HepG2 (cell line): ENCODE results near the gene ERBB3. TPM values are rescaled to one million over a fixed set of nuclear protein-coding genes. Genes with fewer than 3 reads are reported as not detected.
A peak's percentile ranks its signal among the peaks of the same experiment; 100 is the strongest.

Experiments used
- ATAC-seq: fragments of 200-7000 bp; cut with Tn5 transposase; 3 replicates; pipeline ENCODE4 v1.9.1; 2020; ENCODE audit warnings: mild to moderate bottlenecking, moderate library complexity
- BruUV-seq: library from RNA; stranded (reverse); fragments of 400-500 nt; replicated peaks from 2 replicates; lab custom pipeline; 2021; lab: Mats Ljungman, UMichigan
- CTCF ChIA-PET: fragments of 300-600 bp; formaldehyde crosslinking; extraction: SDS; loops from one replicate; lab custom pipeline; 2021; ENCODE audit warnings: low total read pairs, inconsistent platforms, low intra/inter-chr PET ratio; lab: Yijun Ruan, JAX
- POLR2A ChIA-PET: fragments of 350-600 bp; sonication (Branson Sonifier 250); formaldehyde crosslinking; loops from one replicate; lab custom pipeline; 2020; ENCODE audit warnings: antibody characterized with exemption, inconsistent platforms; lab: Yijun Ruan, JAX
- DNase-seq: peaks from one replicate; pipeline ENCODE4 v3.0.0-alpha.2; 2015; ENCODE audit warnings: low spot score
- FAIRE-seq: peaks from 3 replicates; lab custom pipeline; 2011; peaks lifted over from hg19 to GRCh38; lab: Jason Lieb, UNC
- H2AFZ ChIP-seq: one replicate; pipeline ENCODE4 v1.6.1; 2011; ENCODE audit warnings: low read length, inconsistent platforms
- H3K27ac ChIP-seq: fragments of 300-600 bp; 3 replicates; pipeline ENCODE4 v1.8.0; 2011; ENCODE audit warnings: mixed run types, mild to moderate bottlenecking, mixed read lengths, low read length, inconsistent platforms; ENCODE audit not compliant: insufficient read depth; ENCODE audit errors: extremely low read length
- H3K27me3 ChIP-seq, 2 experiments: fragments of 200-600 bp in 1 of 2; 2 replicates in 1 of 2; 3 replicates in 1 of 2; pipeline versions ENCODE4 v1.6.0 to v1.8.0; 2011; ENCODE audit warnings: low read length in 2 of 2, mild to moderate bottlenecking in 2 of 2, moderate library complexity in 2 of 2, inconsistent platforms in 1 of 2; ENCODE audit not compliant: insufficient read depth in 2 of 2, control insufficient read depth in 1 of 2
- H3K36me3 ChIP-seq, 2 experiments: fragments of 200-600 bp in 1 of 2; replicated peaks in 1 of 2; 2 replicates in 1 of 2; 3 replicates in 1 of 2; pipeline versions ENCODE4 v1.5.1 to v1.8.0; 2011; ENCODE audit warnings: low read length in 2 of 2, inconsistent platforms in 1 of 2; ENCODE audit not compliant: insufficient read depth in 2 of 2, control insufficient read depth in 1 of 2
- H3K4me1 ChIP-seq: 2 replicates; pipeline ENCODE4 v1.5.1; 2012; ENCODE audit warnings: low read length, inconsistent platforms; ENCODE audit not compliant: insufficient read depth
- H3K4me2 ChIP-seq: 2 replicates; pipeline ENCODE4 v1.6.0; 2011; ENCODE audit warnings: low read depth, low read length, inconsistent platforms
- H3K4me3 ChIP-seq, 3 experiments: fragments of 200-600 bp in 1 of 3; sonication (generic), shearing (Covaris generic) in 1 of 3; replicated peaks in 1 of 3; 2 replicates each; pipeline ENCODE4 v1.5.1; 2011 to 2016; ENCODE audit warnings: low read length in 3 of 3, inconsistent platforms in 2 of 3, low read depth in 2 of 3, mild to moderate bottlenecking in 2 of 3, control low read depth in 1 of 3, mixed read lengths in 1 of 3; ENCODE audit not compliant: insufficient read depth in 1 of 3
- H3K79me2 ChIP-seq: one replicate; pipeline ENCODE4 v1.6.1; 2011; ENCODE audit warnings: low read length, inconsistent platforms; ENCODE audit not compliant: insufficient read depth
- H3K9ac ChIP-seq: 2 replicates; pipeline ENCODE4 v1.6.0; 2011; ENCODE audit warnings: mild to moderate bottlenecking, low read depth, low read length, inconsistent platforms; ENCODE audit not compliant: insufficient read depth
- H3K9me3 ChIP-seq: 2 replicates; pipeline ENCODE4 v1.5.1; 2012; ENCODE audit warnings: mild to moderate bottlenecking, low read length
- H4K20me1 ChIP-seq: 2 replicates; pipeline ENCODE4 v1.6.0; 2011; ENCODE audit warnings: inconsistent platforms, mild to moderate bottlenecking, low read length, moderate library complexity; ENCODE audit not compliant: insufficient read depth
- BCL3 ChIP-seq: sonication (generic); formaldehyde crosslinking; IDR thresholded peaks from 2 replicates; pipeline ENCODE4 v1.5.1; 2020; ENCODE audit warnings: mild to moderate bottlenecking, missing genetic modification reagents, moderate library complexity
- CBX2 ChIP-seq, 2 experiments: fragments of 200-600 bp in 1 of 2; sonication (generic); formaldehyde crosslinking in 1 of 2; IDR thresholded peaks; 2 replicates each; pipeline versions ENCODE4 v1.7.0 to v1.8.1; 2018 to 2022; ENCODE audit warnings: low read depth in 2 of 2, low read length in 1 of 2, mild to moderate bottlenecking in 1 of 2, missing genetic modification reagents in 1 of 2
- CCAR2 ChIP-seq: fragments of 200-400 bp; formaldehyde crosslinking; optimal IDR thresholded peaks from 2 replicates; pipeline ENCODE3; 2018; ENCODE audit warnings: low read depth, mild to moderate bottlenecking, low read length, moderate library complexity
- FIP1L1 ChIP-seq: fragments of 200-400 bp; formaldehyde crosslinking; IDR thresholded peaks from 2 replicates; pipeline ENCODE4 v1.6.1; 2018; ENCODE audit warnings: low read depth, mild to moderate bottlenecking, low read length, moderate library complexity, borderline replicate concordance; ENCODE audit not compliant: insufficient read depth
- HNF4A ChIP-seq: sonication (generic); formaldehyde crosslinking; IDR thresholded peaks from 2 replicates; pipeline ENCODE4 v1.4.0; 2020; ENCODE audit warnings: missing genetic modification reagents
- JUN ChIP-seq: sonication (generic); formaldehyde crosslinking; IDR thresholded peaks from 2 replicates; pipeline ENCODE4 v1.4.0; 2020; ENCODE audit warnings: mild to moderate bottlenecking, missing genetic modification reagents
- PBX3 ChIP-seq: sonication (generic); formaldehyde crosslinking; IDR thresholded peaks from 2 replicates; pipeline ENCODE4 v1.8.1; 2023; ENCODE audit warnings: missing genetic modification reagents, inconsistent platforms, borderline replicate concordance
- SKIL ChIP-seq: sonication (generic); formaldehyde crosslinking; IDR thresholded peaks from 2 replicates; pipeline ENCODE4 v1.8.0; 2022; ENCODE audit warnings: missing genetic modification reagents, mild to moderate bottlenecking, moderate library complexity, borderline replicate concordance
- TMF1 ChIP-seq: sonication (generic); formaldehyde crosslinking; IDR thresholded peaks from 2 replicates; pipeline ENCODE4 v1.8.1; 2022; ENCODE audit warnings: low read depth, missing genetic modification reagents
- ZBTB7A ChIP-seq: sonication (generic); formaldehyde crosslinking; IDR thresholded peaks from 2 replicates; pipeline ENCODE4 v1.8.0; 2022; ENCODE audit warnings: mild to moderate bottlenecking, missing genetic modification reagents
- ZEB1 ChIP-seq: IDR thresholded peaks from 2 replicates; pipeline ENCODE4 v1.6.1; 2012; ENCODE audit warnings: mild to moderate bottlenecking, low read depth, inconsistent platforms; ENCODE audit not compliant: insufficient replicate concordance
- ZMAT3 ChIP-seq: sonication (generic); formaldehyde crosslinking; conservative IDR thresholded peaks from 2 replicates; pipeline ENCODE4 v1.7.0; 2021; ENCODE audit warnings: missing genetic modification reagents
- ZNF124 ChIP-seq: sonication (generic); formaldehyde crosslinking; IDR thresholded peaks from 2 replicates; pipeline ENCODE4 v1.4.0; 2020; ENCODE audit warnings: missing genetic modification reagents
- ZNF468 ChIP-seq: sonication (generic); formaldehyde crosslinking; IDR thresholded peaks from 2 replicates; pipeline ENCODE4 v1.8.0; 2022; ENCODE audit warnings: mild to moderate bottlenecking, moderate library complexity, missing genetic modification reagents
- ZNF484 ChIP-seq: sonication (generic); formaldehyde crosslinking; IDR thresholded peaks from 2 replicates; pipeline ENCODE4 v1.5.1; 2020; ENCODE audit warnings: mild to moderate bottlenecking, low read depth, missing genetic modification reagents, borderline replicate concordance
- ZNF7 ChIP-seq: IDR thresholded peaks from 2 replicates; pipeline ENCODE4 v1.6.1; 2016; ENCODE audit warnings: missing biosample characterization, missing genetic modification reagents
- ZNF746 ChIP-seq: sonication (generic); formaldehyde crosslinking; IDR thresholded peaks from 2 replicates; pipeline ENCODE4 v1.8.0; 2022; ENCODE audit warnings: mild to moderate bottlenecking, missing genetic modification reagents
- ZNF792 ChIP-seq: IDR thresholded peaks from 2 replicates; pipeline ENCODE4 v1.6.1; 2016
- WGBS: methylation state at CpG from one replicate; pipeline ENCODE4 v1.1.6; 2017; ENCODE audit warnings: low lambda C conversion rate; 5-methylcytosine and 5-hydroxymethylcytosine counted together
- in situ Hi-C: cut with HindIII; loops from 2 replicates; pipeline ENCODE4 v1.10.0; 2017; ENCODE audit warnings: low pct_unique_long_range_greater_than_20kb; ENCODE audit not compliant: extremely low pct_ligation_motif_present
- intact Hi-C: fragments of 100-400 bp; cut with micrococcal nuclease; formaldehyde crosslinking; loops from one replicate; pipeline ENCODE4 v1.10.0; 2022; ENCODE audit not compliant: unreplicated experiment
- polyA plus RNA-seq, 8 experiments: library from polyadenylated mRNA; depleted of rRNA in 3 of 8; stranded (reverse) in 7 of 8; unstranded in 1 of 8; fragments of >200 nt; fragmentation: Illumina TruSeq in 4 of 8; extraction: Trizol in 4 of 8; gene quantifications; 2 replicates each; pipeline versions ENCODE4 v1.2.1 to v1.2.3, GENCODE V29; 2011 to 2016; ENCODE audit warnings: low read depth in 4 of 8, missing spikeins in 1 of 8, mixed read lengths in 1 of 8; ENCODE audit not compliant: insufficient read depth in 1 of 8
- total RNA-seq, 5 experiments: library from RNA; depleted of rRNA; stranded (reverse); fragments of >200 nt; fragmentation: Illumina TruSeq; extraction: Trizol; gene quantifications; 2 replicates each; pipeline ENCODE4 v1.2.3, GENCODE V29; 2016; ENCODE audit warnings: low read depth in 1 of 5

ERBB3 gene
- total and polyA plus RNA-seq, 2 of the 13 experiments (the other 11 are each of a cell fraction or from before 2014, with no cell fraction given): 93.6 to 358 TPM

- Histone ChIP-seq H4K20me1 (0 out of 2 replicates have a peak, but pooled peaks cover 3% of the 10 kb centered on the region), H3K9me3 (no peaks in the 10 kb centered on the region), H3K4me3 (peak overlapping the region; percentile 89 to 96 (median 91)), H2AFZ (no peak overlapping the region), H3K4me2 (peak overlapping the region; percentile 98), H3K4me1 (peaks cover 54% of the 10 kb centered on the region), H3K9ac (peak overlapping the region; percentile 96), H3K79me2 (peaks cover 38% of the 10 kb centered on the region), H3K27me3 (no peaks in the 10 kb centered on the region; a peak in 1 of 5 replicates), H3K36me3 (peaks cover 11 to 23% of the 10 kb centered on the region in 2 experiments), H3K27ac (peak overlapping the region; percentile 99)
- no CpG with 5 or more reads among the region's 20 CpGs for WGBS
- ChIA-PET CTCF (no interaction called here), POLR2A (interaction anchor here (0.8 to 10.2 kb wide), 30 partner anchors 8 to 1665 kb away, joined by 3 to 279 read pairs (median 7); partner anchors contain the start of genes ANKRD52, COQ10A, DNAJC14 and ESYT1)
- intact Hi-C loops: loop anchor here (2.0 kb wide), 1 partner anchor 84 kb away; the partner anchor contains the start of gene SUOX
- BruUV-seq: TSS peak; percentile 60
- DNase-seq (peak; percentile 96), ATAC-seq (peak; percentile 66), FAIRE-seq (peak; percentile 97)
- in situ Hi-C loops: no loop called here
- peak; percentile 17; the same call in 1 of the 2 replicates for TF ChIP-seq ZMAT3 (CRISPR knock-in tag)
- TF ChIP-seq CCAR2: no peak
- no peak for TF ChIP-seq ZNF484
- no peak for TF ChIP-seq ZEB1
- TF ChIP-seq ZNF746: peak; percentile 80; the same call in 1 of the 2 replicates
- TF ChIP-seq FIP1L1: 0 out of 2 replicates have a peak, but pooled peaks have one; percentile 65
- TF ChIP-seq PBX3 (CRISPR knock-in tag): no peak
- peak; percentile 82 for TF ChIP-seq JUN
- TF ChIP-seq BCL3 (CRISPR knock-in tag): no peak
- TF ChIP-seq SKIL (CRISPR knock-in tag): peak; percentile 91; the same call in 1 of the 2 replicates
- TF ChIP-seq TMF1 (CRISPR knock-in tag): no peak
- peak; percentile 57; the same call in 1 of the 2 replicates for TF ChIP-seq ZBTB7A (CRISPR knock-in tag)
- TF ChIP-seq ZNF124 (CRISPR knock-in tag): peak; percentile 47; the same call in 1 of the 2 replicates
- TF ChIP-seq ZNF468 (CRISPR knock-in tag): no peak
- TF ChIP-seq CBX2 (IDR thresholded peaks at IDR 0.05; ENCODE audit: low read depth, low read length): no peak
- TF ChIP-seq CBX2 (CRISPR knock-in tag; IDR thresholded peaks at IDR 0.05; ENCODE audit: low read depth): no peak; the same call in 1 of the 2 replicates
- peak; percentile 65; the same call in 1 of the 2 replicates for TF ChIP-seq ZNF792 (CRISPR knock-in tag)
- no peak for TF ChIP-seq ZNF7 (CRISPR knock-in tag)
- peak; percentile 87 for TF ChIP-seq HNF4A (CRISPR knock-in tag)
Observed at GRCh38 chr12:56080556-56081138, 682 bp downstream of the ERBB3 start.
